Stimulated activated CD8-positive, alpha-beta memory T cell treated with anti-CD3 and anti-CD28 coated beads, Interleukin-12 subunit alpha, Interleukin-12 subunit beta, amount 100 ng/mL, for 24 hours (primary cell): Measurements from ENCODE around the gene GPR137.
A peak's percentile ranks its signal among the peaks of the same experiment; 100 is the strongest.
"Not testable (repeated sequence)": the region's sequence is repeated elsewhere in the genome, so short reads cannot be mapped to it uniquely, and the experiment has no call there.

Experiments
- DNase-seq: peaks from one replicate; pipeline ENCODE4 v3.0.0-alpha.2; 2020; ENCODE audit errors: extremely low read depth

Gene GPR137

DNA sequence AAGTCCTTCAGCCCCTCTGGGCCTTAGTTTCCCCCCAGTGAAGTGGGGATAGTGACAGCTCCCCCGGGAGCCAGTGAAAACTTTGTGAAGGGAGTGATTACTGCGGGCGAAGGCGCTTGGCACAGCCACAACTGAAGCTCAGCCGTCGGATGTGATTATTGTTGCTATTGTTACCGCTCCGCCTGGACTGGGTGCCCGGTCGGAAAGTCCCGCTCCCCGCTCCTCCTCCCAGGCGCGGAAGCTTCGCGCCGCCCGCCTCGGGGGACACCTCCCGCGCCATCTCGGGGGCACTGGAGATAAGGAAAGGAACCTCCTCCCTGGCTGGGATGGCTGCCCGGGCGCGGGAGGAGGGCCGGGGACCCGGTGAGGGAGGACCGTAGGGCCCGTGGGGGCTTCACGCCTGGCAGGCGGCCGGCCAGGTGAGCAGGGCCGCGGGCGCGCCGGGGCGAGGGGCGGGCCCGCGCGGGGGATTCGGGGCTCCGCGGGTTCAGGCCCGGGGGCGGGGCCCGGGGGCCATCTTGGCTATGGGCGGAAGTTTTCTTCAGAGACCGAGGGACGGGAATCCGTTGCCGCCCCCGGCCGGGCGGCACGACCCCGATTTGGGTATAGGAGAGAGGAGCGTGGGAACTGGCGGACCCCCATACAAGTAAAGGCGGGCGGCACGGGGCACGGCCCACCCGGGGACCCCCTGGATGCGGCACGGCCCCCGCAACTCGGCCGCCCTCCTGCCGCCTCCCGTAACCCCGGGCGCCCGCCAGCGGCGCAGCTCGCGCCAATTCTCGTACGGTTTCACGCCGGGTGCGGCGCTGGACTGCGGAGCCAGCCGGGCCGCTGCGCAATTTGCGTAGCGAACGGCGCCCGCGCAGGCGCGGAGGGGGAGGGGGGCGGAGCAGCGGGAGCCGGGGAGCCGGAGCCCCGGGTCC lies at the start of gene GPR137:
GPR137 (plus strand) TSS at position 887 of the 923 bp plus-strand sequence. CDS start 677 bp downstream, outside the sequence.
- DNase-seq: no peak

GRCh38 chr11:64237484-64237951 lies 48.1 kb upstream of the GPR137 start:
- no peak for DNase-seq

DNA sequence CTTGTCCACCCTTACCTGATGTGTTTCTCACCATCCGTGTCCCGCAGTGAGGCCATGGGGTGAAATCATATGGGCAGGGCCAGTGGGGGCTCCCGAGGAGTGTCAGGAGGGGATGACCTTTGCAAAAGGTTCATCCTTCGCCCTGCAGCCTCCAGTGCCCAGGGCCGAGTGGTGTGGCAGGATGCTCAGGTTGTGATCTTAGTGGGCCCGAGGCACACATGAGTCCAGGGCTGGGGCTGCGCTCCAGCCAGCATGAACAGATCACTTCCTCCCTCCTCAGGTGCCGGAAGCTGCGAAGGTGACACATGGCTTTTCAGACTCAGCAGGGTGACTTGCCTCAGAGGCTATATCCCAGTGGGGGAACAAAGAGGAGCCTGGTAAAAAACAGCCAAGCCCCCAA lies 47.6 kb upstream of the GPR137 start:
- no peak for DNase-seq

DNA sequence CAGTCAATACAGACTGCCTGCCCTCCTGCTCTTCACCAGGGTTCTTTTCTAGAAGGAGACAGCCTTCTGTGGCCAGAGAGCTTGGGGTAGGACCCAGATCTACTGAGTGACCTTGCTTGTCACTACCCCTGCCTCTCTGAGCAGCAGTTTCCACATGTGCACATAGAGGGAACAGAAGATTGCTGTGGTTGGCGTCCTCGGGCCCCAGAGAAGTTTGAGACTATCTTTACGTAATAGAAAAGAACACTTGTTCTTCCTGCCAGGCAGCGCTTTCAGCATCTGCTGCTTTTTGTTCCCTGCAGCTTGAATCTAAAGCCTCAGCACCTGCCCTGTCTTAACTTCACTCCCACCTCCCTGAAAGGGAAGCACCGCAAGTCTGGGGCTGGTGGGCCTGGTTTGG lies 46.6 kb upstream of the GPR137 start:
- DNase-seq: no peak

DNA sequence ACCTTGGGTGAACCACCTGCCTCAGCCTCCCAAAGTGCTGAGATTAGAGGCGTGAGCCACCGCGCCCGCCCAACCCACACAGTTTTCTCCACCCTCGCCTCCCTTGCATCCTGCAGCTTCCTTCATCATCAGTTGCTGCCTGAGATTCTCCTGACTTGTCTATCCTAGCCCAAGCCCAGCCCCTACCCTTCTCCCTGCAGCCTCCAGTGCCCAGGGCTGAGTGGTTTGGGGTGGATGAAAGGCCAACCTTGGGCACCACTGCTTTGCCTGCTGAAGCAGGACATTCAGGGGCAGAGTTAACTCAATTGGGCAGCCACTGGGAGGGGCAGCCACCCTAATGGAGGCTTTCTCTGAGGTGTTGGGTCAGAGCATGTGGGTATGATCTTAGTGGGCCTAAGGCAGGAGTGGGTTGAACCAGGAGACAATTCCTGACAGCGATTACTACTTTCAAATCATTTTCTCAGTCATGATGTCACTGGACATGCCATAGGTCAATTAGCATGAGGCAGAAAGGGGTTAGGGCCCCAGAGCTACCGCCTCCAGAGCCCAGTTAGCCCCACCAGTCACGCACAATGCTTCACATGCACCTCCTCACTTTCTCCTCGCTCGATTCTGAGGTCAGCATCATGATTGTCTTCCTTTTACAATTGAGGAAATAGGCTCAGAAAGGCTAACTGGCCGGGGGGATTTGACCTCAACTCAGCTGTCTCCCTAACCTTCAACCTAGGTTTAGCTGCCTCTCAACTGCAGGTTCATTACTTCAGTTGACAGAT lies 45.8 kb upstream of the GPR137 start:
- no peak for DNase-seq

- peak; percentile 96 for DNase-seq
Observed at GRCh38 chr11:64240435-64241240, 45.0 kb upstream of the GPR137 start, which contains the start of gene FKBP2. TSS of gene FKBP2 (plus strand) at chr11:64241095. CDS start at chr11:64242388, 1,293 bp downstream.

- peak; percentile 99 for DNase-seq
Observed at GRCh38 chr11:64241241-64241490, 44.5 kb upstream of the GPR137 start.

- DNase-seq: no peak
Observed at GRCh38 chr11:64241491-64242374, 43.9 kb upstream of the GPR137 start.

- no peak for DNase-seq
Observed at GRCh38 chr11:64243236-64243854, 42.3 kb upstream of the GPR137 start.

GRCh38 chr11:64244107-64244506 lies 41.5 kb upstream of the GPR137 start:
- DNase-seq: no peak

DNA sequence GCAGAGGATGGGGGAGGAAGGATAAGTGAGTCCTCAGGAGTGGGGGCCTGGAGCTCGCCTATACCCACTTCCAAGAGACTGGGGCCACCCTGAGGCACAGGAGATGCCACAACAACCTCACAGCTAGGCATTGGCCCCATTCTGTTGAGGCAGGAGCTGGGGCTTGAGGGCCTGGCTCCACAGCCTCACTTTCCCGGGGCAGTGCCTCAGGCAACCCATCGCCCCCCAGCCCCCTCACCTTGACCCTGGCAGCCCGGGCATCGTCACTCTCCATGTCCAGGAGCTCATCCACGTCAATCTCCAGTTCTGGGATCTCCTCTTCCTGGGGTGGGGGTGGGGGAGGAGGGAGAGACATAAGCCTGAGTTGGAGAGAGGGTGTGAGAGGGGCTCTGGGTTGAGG lies 40.7 kb upstream of the GPR137 start:
- DNase-seq: no peak

DNA sequence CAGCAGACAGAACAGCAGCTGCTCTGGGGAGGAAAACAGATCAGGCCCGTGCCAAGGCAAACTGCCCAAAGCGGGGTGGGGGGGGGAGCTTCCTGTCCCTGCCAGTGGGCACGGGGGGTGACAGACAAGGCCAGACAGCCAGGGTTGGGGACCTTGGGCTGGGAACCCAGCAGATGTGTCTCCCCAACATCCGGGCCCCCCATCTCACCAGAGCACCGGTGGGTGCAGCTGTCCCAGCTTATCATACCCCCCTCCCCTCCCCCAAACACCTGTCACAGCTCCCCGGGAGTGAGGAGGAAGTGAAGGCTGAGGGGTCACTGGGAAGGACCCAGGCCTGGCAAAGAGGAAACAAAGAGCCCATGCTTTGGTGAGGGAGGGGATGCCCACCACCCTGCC lies 40.2 kb upstream of the GPR137 start:
- no peak for DNase-seq

DNA sequence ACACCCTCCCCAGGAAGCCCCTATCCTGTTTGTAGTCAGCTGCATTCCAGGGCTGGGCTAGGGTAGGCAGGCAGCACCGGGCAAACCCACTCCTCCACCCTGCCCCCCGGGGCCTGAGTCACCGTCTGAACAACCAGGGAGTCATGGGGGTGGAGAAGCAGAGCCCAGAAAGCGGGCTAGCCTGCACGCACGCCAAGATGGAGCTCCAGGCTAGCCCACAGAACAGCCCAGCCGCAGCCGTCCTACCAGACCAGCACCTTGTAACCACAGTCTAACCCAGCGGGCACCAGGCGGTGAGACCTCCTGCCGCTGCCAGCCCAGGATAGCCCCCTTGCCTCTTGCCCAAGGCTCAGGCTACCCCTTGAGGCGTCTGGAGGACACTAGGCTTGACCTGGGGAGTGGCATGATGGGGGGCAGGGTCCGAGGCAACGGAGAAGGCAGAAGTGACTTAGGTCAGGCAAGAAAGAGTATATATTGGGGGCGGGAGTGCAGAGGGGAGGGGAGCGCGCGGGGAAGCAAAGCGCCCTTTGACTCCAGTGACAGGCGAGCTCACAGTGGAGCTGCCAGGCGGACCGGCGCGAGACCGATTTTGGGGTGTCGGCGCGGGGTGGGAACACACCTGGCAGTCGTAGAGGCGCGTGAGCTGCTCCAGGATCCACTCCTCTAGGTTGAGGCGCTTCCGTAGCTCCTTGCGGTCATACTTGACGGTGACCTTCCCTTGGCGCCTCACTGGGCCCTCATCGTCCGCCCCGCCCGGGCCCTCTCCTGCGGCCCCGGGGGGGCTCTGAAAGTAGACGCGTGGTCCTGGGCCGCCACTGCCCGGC lies 39.6 kb upstream of the GPR137 start:
- DNase-seq: no peak

DNA sequence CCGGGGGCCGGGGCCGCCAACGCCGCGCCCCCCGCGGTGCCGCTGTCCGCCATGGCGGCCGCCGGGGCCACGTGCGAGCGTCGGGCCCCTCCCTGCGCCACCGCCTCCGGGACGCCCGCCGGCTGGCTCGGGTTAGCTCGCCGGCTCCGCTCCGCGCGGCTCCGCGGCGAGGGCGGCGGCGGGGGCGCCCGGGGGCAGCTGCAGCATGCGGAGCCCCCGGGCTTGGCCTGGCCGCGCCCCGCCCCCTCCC lies 39.1 kb upstream of the GPR137 start:
- not testable (repeated sequence) for DNase-seq

DNA sequence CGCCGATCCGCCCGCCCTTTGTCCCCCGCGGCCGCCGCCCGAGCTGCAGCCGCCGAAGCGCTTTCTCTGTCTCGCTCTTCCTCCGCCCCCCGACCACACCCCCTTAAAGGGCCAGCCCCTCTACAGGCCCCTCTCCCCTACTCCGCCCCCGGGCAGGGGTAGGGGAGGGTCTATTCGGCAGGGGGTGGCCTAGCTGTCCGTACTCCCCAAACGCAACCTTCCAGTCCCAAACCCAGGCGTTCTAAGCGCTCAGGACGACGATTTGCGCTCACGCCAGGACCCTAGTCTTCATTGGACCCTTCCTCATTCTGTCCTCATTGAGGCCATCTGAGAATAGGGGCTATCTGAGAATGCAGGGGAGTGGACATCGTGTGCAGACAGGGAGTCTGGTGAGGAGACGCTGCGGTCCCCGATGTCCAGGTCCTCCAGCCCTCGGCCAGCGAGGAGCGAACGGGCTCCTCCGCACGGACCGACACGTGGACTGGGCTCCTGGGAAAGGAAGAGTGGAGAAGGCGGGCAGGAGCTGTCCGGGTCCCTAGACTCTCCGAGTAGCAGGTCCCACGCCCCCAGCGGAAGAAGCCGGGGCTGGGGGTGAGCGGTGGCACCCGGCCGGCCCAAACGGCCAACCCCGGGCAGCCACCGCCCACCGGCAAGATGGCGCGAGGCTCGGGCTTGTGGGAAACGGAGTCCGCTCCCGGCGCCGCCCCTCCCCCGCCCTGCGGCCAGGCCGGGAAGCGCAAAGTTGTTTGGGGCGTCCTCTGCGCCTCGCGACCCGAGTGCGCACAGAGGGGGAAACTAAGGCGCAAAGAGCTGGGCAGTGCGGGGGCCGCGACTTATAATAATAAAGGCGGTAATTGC lies 38.5 kb upstream of the GPR137 start, which contains the start of gene PPP1R14B:
PPP1R14B (minus strand) TSS at position 73 of the 858 bp plus-strand sequence. CDS start 270 bp downstream, outside the sequence.
- DNase-seq: peak; percentile 76

DNA sequence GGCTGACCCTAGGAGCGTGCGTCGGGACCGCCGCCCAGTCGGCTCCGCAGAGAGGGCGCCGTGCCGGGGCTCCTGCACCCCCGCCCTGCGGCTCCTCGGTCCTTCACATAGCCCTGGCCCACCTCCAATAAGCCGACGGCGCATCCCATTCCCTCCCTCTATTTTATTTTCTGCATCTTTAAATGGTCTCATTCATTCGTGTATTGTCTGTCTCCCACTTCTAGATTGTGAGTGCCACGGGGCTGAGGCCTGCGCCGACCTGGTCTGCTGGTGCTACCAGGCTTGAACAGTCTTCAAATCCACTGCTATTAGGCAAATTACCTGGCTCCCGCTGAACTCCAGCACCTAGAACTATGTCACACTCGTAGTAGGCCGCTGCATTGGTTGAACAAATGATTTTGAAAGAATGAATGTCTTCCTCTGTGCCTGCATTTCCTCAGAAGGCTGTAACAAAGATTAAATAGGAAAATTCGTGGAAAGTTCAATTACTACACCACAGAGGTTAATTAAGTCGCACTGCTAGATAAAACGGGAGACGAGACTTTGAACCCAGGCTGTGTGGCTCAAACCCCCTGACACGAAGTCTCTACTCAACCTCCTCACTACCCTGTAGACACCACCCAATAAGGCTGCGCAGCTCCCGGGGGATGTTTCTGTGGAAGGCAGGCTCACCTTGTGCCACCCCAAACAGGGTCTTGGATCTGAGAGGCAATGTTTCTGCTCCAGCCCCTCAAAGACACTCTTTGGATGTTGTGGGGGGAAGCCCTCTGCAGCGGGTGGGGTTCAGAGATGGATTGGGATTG lies 37.7 kb upstream of the GPR137 start:
- DNase-seq: no peak

DNA sequence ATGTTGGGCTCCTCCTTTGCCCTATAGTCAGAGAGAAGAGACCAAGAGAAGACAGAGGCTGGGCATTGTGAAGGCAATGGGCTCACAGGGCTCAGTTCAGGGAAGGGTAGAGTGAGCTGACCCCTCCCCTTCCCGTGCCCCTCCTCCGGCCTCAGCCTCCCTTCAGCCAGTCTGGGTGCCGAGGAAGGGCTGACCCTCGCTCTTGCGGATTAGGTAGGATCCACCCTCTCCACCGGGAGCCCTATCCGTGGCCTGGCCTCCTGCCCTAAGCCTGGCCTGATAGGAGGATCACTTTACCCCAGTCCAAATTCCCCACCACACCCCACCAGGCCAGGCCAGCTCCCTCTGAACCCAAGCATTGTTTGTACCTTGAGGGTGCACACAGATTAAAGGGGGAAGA lies 37.1 kb upstream of the GPR137 start:
- no peak for DNase-seq

GRCh38 chr11:64249038-64249437 lies 36.6 kb upstream of the GPR137 start:
- DNase-seq: no peak
